Thyroid gland (tissue), 4 donors: Measurements from ENCODE around the gene ACOX2. TPM values are rescaled to one million over a fixed set of nuclear protein-coding genes. Genes with fewer than 3 reads are reported as not detected.

Source experiments
- DNase-seq, 2 donors: peaks; one replicate each; pipeline ENCODE4 v3.0.0-alpha.2; 2019
- H3K27ac ChIP-seq, 3 donors: fragments of 200-600 bp; sonication (generic); 1 replicate in 2 of 3; 2 replicates in 1 of 3; pipeline ENCODE4 v1.5.1; 2016 to 2019; ENCODE audit warnings: mild to moderate bottlenecking in 1 of 3, moderate library complexity in 1 of 3
- H3K27me3 ChIP-seq: fragments of 200-600 bp; sonication (generic); one replicate; pipeline ENCODE4 v1.5.1; 2019
- H3K36me3 ChIP-seq, 2 donors: fragments of 200-600 bp; sonication (generic); one replicate each; pipeline ENCODE4 v1.5.1; 2016 to 2019
- H3K4me1 ChIP-seq, 2 donors: fragments of 200-600 bp; sonication (generic); one replicate each; pipeline ENCODE4 v1.5.1; 2017 to 2019
- H3K4me3 ChIP-seq, 3 donors: fragments of 200-600 bp; sonication (generic); replicated peaks in 1 of 3; 1 replicate in 2 of 3; 2 replicates in 1 of 3; pipeline ENCODE4 v1.5.1; 2016; ENCODE audit warnings: mild to moderate bottlenecking in 1 of 3
- H3K9me3 ChIP-seq: fragments of 200-600 bp; sonication (generic); one replicate; pipeline ENCODE4 v1.5.1; 2017
- CTCF ChIP-seq, 6 experiments: fragments of 200-600 bp in 3 of 6; fragments of 450-650 bp in 3 of 6; sonication (generic) in 3 of 6; IDR thresholded peaks; one replicate each; pipeline ENCODE4 v1.5.1; 2016 to 2019; ENCODE audit warnings: antibody characterized with exemption in 6 of 6, mild to moderate bottlenecking in 2 of 6, inconsistent platforms in 1 of 6, moderate library complexity in 1 of 6
- POLR2A ChIP-seq, 2 donors: fragments of 450-650 bp; IDR thresholded peaks; one replicate each; pipeline ENCODE4 v1.6.1; 2017; ENCODE audit warnings: antibody characterized with exemption in 2 of 2, mild to moderate bottlenecking in 2 of 2, moderate library complexity in 1 of 2
- WGBS, 2 donors: methylation state at CpG; one replicate each; pipeline ENCODE4 v1.1.5; 2017; 5-methylcytosine and 5-hydroxymethylcytosine counted together
- intact Hi-C: fragments of 100-400 bp; cut with DNase I; formaldehyde crosslinking; loops from one replicate; pipeline ENCODE4 v1.15.1; 2023
- total RNA-seq, 4 donors: library from RNA; depleted of rRNA; stranded (reverse); fragments of >200 nt; gene quantifications; one replicate each; pipeline ENCODE4 v1.2.3, GENCODE V29; 2016

Gene ACOX2
- total RNA-seq, 4 donors from 2014 or later, result 17.8 to 62.2 (median 37.4) TPM

GRCh38 chr3:58526515-58526957, 10.5 kb downstream of the ACOX2 start:
- H3K36me3 ChIP-seq, result peaks cover 18 to 26% of the 10 kb centered on the region in 2 donors
- intact Hi-C loops, result no loop called here
- no peaks in the 10 kb centered on the region for H3K27me3 ChIP-seq
- WGBS, 2 donors, result 84 to 86% methylated on average over 6 of the region's 7 CpGs
- DNase-seq, result no peak
- TF ChIP-seq POLR2A (IDR thresholded peaks at IDR 0.05) (no peak), CTCF (IDR thresholded peaks at IDR 0.05) (no peak)
- no peaks in the 10 kb centered on the region for H3K9me3 ChIP-seq
- H3K4me3 ChIP-seq, result no peak overlapping the region
- H3K4me1 ChIP-seq, result peaks cover 7 to 14% of the 10 kb centered on the region in 2 donors
- H3K27ac ChIP-seq, result no peak overlapping the region

DNA sequence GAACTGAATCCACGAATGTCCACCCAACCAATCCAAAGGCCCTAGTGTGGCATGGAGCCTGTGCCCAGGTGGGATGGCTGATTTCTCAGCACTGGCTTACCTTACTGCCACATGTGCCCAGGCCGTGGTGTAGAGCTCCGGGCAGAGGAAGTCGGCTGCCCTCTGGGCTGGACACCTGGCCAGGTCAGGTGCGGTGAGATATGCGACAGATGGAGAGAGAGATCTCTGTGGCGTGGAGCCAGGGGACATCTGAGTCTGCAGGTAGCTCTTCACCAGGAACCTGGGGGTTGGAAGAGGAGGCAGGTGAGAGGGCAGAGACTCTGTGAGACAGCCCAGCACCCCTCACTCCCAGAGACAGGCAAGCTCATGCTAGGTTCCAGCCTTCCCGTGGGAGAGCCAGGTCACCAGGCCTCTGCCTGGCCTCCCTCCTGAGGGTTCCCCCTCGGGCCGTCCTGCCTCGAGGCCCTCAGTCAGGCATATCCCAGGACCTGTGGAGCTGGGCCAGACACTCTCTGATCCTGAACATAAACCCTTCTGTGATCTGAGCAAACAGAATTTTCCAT, 12.6 kb downstream of the ACOX2 start:
- Histone ChIP-seq H3K36me3 (peaks cover 14 to 28% of the 10 kb centered on the region in 2 donors), H3K27me3 (no peaks in the 10 kb centered on the region), H3K4me3 (no peak overlapping the region), H3K9me3 (no peaks in the 10 kb centered on the region), H3K4me1 (peaks cover 7 to 13% of the 10 kb centered on the region in 2 donors), H3K27ac (no peak overlapping the region)
- WGBS, 2 donors, result 88 to 96% methylated on average over 10 to 11 of the region's 11 CpGs
- DNase-seq, result no peak
- intact Hi-C loops, result no loop called here
- TF ChIP-seq POLR2A (IDR thresholded peaks at IDR 0.05), result no peak
- no peak for TF ChIP-seq CTCF (IDR thresholded peaks at IDR 0.05)

GRCh38 chr3:58522759-58523425, 14.1 kb downstream of the ACOX2 start:
- H3K4me3 ChIP-seq, result no peak overlapping the region
- peaks cover 14 to 29% of the 10 kb centered on the region in 2 donors for H3K36me3 ChIP-seq
- TF ChIP-seq CTCF (IDR thresholded peaks at IDR 0.05), result no peak
- TF ChIP-seq POLR2A (IDR thresholded peaks at IDR 0.05), result no peak
- 80 to 84% methylated on average over 5 of the region's 5 CpGs for WGBS, 2 donors
- no peak for DNase-seq
- H3K9me3 ChIP-seq, result no peaks in the 10 kb centered on the region
- no peaks in the 10 kb centered on the region for H3K4me1 ChIP-seq
- H3K27me3 ChIP-seq, result no peaks in the 10 kb centered on the region
- no peak overlapping the region for H3K27ac ChIP-seq
- intact Hi-C loops, result no loop called here

DNA sequence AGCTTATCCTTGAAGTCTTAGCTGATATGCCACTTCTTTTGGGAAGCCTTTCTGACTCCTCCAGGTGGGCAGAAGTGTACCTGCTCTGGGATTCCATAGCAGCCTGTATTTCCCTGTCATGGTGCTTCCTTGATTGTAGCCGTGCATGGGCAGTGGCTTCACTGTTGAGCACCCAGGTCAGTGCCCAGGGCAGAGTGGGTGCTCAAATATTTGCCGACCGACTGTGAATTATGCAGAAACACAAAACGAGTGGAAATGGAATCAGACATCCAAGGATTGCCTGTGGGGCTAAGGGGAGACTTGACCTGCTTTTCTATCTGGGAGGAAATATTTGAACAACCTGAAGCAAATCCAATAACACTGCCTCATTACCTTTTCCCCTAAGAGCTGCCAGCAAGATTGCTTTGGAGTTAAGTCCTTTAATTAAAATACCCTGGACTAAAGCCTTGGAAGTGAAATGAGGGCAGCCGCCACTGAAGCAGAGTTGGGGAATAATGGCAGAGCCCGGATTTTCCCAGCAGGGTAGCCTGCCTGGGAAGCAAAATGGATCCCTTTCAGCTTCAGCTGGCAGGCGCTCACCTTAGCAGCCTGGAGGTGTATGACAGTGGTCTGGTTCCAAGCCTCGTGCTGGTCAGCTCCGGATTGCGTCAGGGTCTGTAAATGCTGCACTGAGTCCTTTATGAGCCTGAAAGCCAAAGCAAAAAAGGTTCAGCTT, 14.9 kb downstream of the ACOX2 start:
- Histone ChIP-seq H3K4me3 (no peak overlapping the region), H3K9me3 (no peaks in the 10 kb centered on the region), H3K27ac (no peak overlapping the region), H3K27me3 (no peaks in the 10 kb centered on the region), H3K36me3 (peaks cover 14 to 29% of the 10 kb centered on the region in 2 donors), H3K4me1 (no peaks in the 10 kb centered on the region)
- DNase-seq, result no peak
- intact Hi-C loops, result no loop called here
- TF ChIP-seq POLR2A (IDR thresholded peaks at IDR 0.05) (no peak), CTCF (IDR thresholded peaks at IDR 0.05) (no peak)
- WGBS, 2 donors, result 77 to 80% methylated on average over 10 of the region's 10 CpGs

DNA sequence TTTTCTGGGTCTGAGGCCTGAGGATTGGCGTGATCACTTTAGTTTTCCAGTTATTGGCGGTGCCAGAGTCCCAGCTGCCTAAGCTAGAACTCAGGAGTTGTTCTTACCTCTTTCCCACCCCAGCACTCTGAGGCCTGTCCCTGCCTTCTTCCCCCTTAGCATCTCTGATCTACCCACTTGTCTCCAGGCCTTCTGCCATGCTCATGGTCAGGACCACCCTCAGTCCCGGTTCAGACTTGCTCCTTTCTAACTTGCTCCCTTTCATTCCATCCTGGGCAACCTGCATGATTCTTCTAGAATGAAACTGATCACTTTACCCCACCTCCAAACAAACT, 15.7 kb downstream of the ACOX2 start:
- no peaks in the 10 kb centered on the region for H3K9me3 ChIP-seq
- no peak overlapping the region for H3K4me3 ChIP-seq
- peaks cover 14 to 32% of the 10 kb centered on the region in 2 donors for H3K36me3 ChIP-seq
- intact Hi-C loops, result no loop called here
- H3K27ac ChIP-seq, result no peak overlapping the region
- DNase-seq, result no peak
- H3K27me3 ChIP-seq, result no peaks in the 10 kb centered on the region
- 92 to 96% methylated on average over 3 of the region's 3 CpGs for WGBS, 2 donors
- TF ChIP-seq CTCF (IDR thresholded peaks at IDR 0.05), result no peak
- TF ChIP-seq POLR2A (IDR thresholded peaks at IDR 0.05), result no peak
- no peaks in the 10 kb centered on the region for H3K4me1 ChIP-seq
